ENCODE data around the gene RGS6.
"Not testable (repeated sequence)": the region's sequence is repeated elsewhere in the genome, so short reads cannot be mapped to it uniquely, and the experiment has no call there.

RGS6 gene

GRCh38 chr14:72463291-72463866 lies 531.1 kb downstream of the RGS6 start:
- no peak for DNase-seq

GRCh38 chr14:72464226-72464625 lies 532.0 kb downstream of the RGS6 start:
- no peak for DNase-seq

GRCh38 chr14:72466325-72466724 lies 534.1 kb downstream of the RGS6 start:
- DNase-seq: no peak

DNA sequence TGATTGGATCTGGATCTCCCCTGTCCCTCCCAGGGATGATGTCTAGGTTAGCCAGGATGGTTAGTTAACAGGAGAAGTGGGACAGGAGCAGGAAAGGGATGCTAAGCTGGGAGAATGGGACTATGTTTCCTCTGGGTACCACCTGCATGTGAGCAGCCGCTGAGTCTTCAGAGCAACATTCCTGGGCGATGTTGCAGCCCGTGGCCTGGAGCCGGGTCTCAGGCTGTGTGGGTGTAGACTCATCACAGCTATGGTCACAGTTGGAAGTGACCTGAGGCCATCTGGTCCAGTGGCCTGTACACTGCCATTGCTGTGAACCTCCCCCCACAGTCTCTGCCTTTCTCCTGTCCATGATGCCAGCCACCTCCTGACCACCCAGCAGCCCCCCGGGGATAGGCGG lies 539.1 kb downstream of the RGS6 start:
- no peak for DNase-seq

- no peak for DNase-seq
Observed at GRCh38 chr14:72472845-72473244, 540.6 kb downstream of the RGS6 start.

DNA sequence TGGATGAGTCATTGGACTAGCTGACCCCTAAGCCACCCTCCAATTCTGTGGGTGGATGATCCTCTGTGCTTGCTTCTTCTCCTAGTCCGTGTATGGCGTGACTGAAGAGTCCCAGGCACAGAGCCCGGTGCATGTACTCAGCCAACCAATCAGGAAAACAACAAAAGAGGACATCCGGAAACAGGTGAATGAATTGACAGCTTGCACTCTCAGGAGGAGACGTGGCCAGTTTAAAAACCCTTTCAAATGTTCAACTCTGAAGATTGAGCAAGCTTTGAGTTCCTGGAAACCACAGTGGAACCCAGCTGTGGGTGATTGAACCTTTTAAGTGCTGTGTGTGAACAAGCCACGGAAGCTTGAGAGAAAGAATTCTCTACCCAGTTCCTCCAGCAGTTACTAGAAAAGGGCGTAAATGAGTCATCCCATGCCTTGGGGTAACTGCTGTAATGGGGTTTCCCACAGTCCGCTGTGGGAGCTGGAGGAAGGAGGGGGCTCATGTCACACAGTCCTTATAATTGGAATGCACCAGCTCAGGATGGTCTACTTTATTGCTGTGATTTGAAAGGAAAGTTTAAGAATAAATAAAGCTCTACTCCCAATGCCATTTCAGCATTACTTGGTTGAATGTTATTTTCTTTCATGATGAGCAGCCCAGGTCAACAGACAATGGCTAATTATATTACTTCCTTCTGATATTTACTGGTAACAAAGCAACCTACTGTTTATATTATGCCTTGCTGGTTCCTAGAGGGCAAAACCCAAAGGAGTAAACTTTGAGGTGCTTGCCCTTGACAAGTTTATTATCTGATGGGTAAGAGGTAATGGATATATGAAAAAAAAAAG lies 544.6 kb downstream of the RGS6 start:
- peak; percentile 45 for DNase-seq

- not testable (repeated sequence) for DNase-seq
Observed at GRCh38 chr14:72477578-72477977, 545.3 kb downstream of the RGS6 start.

GRCh38 chr14:72478471-72478893 lies 546.3 kb downstream of the RGS6 start:
- no peak for DNase-seq

DNA sequence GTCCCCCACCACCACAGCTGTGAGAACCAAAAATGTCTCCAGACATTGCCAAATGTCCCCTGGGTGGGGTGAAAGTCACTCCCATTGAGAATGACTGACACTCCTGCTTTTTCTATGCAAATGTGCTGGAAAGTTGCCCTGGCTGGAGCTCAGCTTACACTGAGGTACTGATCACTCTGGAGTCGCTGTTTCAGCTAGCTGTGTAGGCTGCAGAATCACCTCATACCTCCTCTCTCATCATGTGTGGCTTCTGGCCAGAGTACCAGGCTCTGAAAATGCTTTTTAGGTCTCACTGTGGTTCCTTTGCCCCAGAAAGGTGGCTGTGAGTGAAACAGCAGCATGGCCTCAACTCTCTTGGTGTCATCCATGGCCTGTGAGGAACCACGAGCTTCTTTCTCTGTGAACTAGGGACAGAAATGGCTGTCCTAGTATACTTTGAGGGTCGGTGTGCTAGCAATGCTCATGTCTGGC lies 547.3 kb downstream of the RGS6 start:
- DNase-seq: no peak

- no peak for DNase-seq
Observed at GRCh38 chr14:72480464-72481243, 548.4 kb downstream of the RGS6 start.

DNA sequence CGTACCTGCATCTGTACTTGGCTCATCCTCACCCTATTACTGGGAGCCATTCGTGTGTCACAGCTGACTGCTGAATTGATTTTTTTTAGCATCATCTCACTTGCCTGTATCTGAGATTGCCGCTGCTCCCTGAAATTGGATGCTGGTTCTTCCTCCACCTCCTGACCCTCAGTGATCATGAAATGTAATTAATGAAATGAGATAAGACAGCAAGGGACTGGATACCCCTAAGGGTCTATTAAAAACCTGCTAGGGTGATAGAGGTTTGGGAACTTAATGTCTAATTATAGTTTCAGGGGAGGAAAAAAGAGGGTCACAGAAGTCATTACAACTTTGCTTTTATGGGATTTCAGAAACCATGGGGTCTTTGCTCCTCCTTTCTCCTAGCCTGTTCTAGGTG lies 551.1 kb downstream of the RGS6 start:
- DNase-seq: no peak

- DNase-seq: no peak
Observed at GRCh38 chr14:72485695-72486094, 553.5 kb downstream of the RGS6 start.

GRCh38 chr14:72488514-72488913 lies 556.3 kb downstream of the RGS6 start:
- DNase-seq: no peak

DNA sequence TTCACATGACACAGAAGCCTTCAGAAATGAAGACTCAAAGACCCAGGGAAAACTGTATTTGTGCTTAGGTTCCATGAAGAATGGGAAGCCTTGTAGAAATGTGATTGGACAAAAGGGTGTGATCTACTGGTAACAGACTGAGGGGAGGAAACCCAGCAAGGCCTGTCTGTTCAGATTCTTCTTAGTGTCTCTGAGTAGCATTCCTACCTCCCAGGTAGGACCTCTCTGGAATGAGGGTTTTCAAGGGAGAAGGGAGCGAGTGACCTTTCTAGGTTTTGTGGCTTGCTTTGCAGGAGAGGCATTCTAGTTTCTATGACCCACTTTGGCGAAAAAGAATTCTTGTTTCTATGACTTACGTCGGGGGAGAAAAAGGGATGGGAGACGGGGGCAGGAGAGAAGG lies 560.0 kb downstream of the RGS6 start:
- DNase-seq: no peak

DNA sequence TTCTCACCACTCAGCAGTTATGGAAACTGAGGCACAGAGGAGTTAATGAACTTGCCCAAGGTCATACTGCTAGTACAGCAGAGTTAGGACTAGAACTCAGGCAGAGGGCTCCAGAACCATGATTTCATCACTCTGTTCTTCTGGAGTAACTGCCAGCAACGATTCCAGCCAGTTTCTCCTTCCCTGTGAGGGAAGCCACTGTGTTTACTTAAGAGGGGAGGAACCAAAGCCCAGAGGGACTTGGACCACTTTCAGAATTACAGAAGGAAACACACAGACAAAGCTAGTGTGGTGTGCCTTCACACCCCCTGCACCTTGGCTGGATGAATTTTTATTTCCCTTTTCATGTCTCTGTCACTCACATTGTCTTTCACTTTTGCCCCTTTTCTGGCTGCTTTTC lies 563.4 kb downstream of the RGS6 start:
- DNase-seq: no peak

- no peak for DNase-seq
Observed at GRCh38 chr14:72498646-72499045, 566.4 kb downstream of the RGS6 start.

DNA sequence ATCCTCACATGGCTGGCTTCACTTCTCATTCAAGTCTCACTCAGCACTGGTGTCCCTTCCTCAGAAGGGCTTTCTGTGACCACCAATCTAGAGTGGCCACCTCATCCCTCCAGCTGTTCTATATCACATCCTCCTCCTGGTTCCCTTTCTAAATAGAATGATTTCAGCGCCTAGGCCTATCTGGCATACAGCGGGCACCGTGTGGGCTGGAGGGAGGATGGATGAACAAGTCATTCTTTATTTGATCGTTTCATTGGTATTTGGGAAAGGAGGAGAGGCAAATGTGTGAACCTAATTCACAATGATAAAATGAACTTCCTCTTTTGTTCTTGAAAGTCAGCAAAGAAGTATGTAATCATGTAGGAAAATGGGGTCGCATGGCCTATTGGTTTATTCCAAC lies 567.5 kb downstream of the RGS6 start:
- DNase-seq: no peak

DNA sequence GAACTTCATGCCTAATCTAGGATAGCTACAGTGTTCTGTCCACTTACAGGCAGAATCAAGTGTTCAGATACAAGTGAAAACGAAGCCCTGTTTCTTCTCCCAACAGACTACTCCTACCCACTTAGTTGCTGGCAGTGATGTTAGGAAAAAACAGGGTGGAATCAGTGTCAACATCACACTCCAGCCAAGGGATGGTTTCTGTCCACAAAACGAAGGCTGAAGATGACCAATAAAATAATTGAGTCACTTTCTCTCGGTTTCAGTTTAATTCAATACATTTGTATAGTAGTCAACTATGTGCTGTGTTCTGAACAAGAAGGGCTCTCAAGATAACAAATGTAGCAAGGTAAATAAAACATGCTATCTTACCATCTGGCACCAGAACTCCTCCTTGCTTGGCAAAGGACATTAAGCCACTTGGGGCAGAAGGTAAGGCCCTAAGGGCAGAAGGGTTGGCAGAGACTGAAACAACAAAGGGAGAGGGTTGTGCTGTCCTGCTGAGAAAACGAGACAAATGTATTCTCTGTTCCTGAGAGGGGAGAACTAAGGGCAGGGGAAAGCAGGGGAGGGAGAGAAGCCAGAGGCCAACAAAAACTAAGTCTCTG lies 568.1 kb downstream of the RGS6 start:
- DNase-seq: no peak

GRCh38 chr14:72501439-72501838 lies 569.2 kb downstream of the RGS6 start:
- no peak for DNase-seq

DNA sequence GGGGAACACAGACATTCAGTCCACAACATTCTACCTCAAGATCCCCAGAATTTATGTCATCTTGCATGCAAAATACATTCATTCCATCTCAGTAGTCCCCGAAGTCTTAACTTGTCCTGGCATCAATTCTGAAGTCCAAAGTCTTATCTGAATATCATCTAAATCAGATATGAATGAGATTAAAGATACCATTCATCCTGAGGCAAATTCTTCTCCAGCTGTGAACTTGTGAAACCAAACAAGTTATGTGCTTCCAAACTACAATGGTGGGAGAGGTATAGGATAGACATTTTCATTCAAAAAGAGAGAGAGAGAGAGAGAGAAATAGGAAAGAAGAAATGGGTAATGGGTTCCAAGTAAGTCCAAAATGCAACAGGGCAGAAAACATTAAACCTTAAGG lies 571.0 kb downstream of the RGS6 start:
- no peak for DNase-seq

- peak; percentile 25 for DNase-seq
Observed at GRCh38 chr14:72503696-72504368, 571.6 kb downstream of the RGS6 start.

DNA sequence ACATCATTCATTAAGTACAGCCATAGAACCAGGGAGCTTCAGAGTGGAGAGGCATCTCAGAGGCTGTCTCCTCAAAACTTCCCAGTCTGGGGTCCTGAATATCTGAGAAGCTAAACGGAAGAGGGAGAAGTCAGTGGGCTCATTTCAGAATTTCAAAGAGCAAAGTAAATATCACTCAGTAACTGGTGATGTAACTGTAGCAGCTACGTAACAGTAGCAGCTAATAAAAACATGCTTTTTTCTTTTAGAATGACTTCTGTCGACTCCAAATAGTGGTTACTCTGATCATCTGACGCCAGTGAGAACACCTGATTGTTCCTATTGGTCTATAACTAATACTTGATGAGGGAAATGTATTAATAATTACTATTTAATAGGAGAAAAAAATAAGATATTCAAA lies 578.3 kb downstream of the RGS6 start:
- DNase-seq: no peak

All from fibroblast of skin of abdomen (primary cell).